Brain microvascular endothelial cell (primary cell): ENCODE results near the gene MALRD1.
"Not testable (repeated sequence)": the region's sequence is repeated elsewhere in the genome, so short reads cannot be mapped to it uniquely, and the experiment has no call there.

ENCODE experiments used
- DNase-seq: peaks from one replicate; pipeline ENCODE4 v3.0.0-alpha.2; 2020
- H3K27ac ChIP-seq: fragments of 250-450 bp; sonication (Bioruptor Pico); 2 replicates; pipeline ENCODE4 v1.5.1; 2020; ENCODE audit warnings: mild to moderate bottlenecking, moderate library complexity
- H3K27me3 ChIP-seq: fragments of 250-450 bp; sonication (Bioruptor Pico); replicated peaks from 2 replicates; pipeline ENCODE4 v1.5.1; 2020; ENCODE audit warnings: mild to moderate bottlenecking
- H3K36me3 ChIP-seq: fragments of 250-450 bp; sonication (Bioruptor Pico); replicated peaks from 2 replicates; pipeline ENCODE4 v1.5.1; 2020; ENCODE audit warnings: mild to moderate bottlenecking
- H3K4me3 ChIP-seq: 2 replicates; pipeline ENCODE4 v1.5.1; 2011; ENCODE audit warnings: low read depth, mild to moderate bottlenecking, control low read depth, low read length, moderate library complexity
- in situ Hi-C: cut with HindIII; loops from 2 replicates; pipeline ENCODE4 v1.10.0; 2017; ENCODE audit warnings: low sequenced_read_pairs, low pct_ligation_motif_present
- TF ChIP-seq, protein P1 (sequence below): IDR thresholded peaks from 2 replicates; pipeline ENCODE4 v1.5.1; 2011; ENCODE audit warnings: low read depth, mild to moderate bottlenecking, moderate library complexity, low read length, control low read depth, inconsistent platforms; ENCODE audit errors: missing control alignments

Gene MALRD1

DNA sequence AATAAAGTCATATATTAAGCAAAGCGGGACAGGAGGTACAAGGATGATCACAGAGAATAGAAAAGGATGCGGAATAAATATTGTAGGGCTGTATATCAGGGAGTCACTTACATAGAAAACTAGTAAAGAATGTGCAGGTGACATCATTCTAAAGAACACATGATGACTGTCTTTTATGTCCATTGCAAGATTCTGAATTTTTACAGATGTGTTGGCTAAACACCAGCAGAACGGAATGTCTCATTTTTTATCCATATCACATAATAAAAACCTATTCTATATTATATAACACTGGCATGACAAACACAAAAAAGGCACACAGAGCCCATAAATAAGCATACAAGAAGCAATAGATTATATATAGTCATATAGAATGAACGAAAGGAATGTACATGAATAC is 448.4 kb downstream of the MALRD1 start:
- Histone ChIP-seq H3K27me3 (no peaks in the 10 kb centered on the region), H3K36me3 (no peaks in the 10 kb centered on the region), H3K27ac (no peak overlapping the region), H3K4me3 (no peak overlapping the region)
- in situ Hi-C loops: no loop called here
- no peak for DNase-seq
- TF ChIP-seq, protein P1, sequence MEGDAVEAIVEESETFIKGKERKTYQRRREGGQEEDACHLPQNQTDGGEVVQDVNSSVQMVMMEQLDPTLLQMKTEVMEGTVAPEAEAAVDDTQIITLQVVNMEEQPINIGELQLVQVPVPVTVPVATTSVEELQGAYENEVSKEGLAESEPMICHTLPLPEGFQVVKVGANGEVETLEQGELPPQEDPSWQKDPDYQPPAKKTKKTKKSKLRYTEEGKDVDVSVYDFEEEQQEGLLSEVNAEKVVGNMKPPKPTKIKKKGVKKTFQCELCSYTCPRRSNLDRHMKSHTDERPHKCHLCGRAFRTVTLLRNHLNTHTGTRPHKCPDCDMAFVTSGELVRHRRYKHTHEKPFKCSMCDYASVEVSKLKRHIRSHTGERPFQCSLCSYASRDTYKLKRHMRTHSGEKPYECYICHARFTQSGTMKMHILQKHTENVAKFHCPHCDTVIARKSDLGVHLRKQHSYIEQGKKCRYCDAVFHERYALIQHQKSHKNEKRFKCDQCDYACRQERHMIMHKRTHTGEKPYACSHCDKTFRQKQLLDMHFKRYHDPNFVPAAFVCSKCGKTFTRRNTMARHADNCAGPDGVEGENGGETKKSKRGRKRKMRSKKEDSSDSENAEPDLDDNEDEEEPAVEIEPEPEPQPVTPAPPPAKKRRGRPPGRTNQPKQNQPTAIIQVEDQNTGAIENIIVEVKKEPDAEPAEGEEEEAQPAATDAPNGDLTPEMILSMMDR: no peak

DNA sequence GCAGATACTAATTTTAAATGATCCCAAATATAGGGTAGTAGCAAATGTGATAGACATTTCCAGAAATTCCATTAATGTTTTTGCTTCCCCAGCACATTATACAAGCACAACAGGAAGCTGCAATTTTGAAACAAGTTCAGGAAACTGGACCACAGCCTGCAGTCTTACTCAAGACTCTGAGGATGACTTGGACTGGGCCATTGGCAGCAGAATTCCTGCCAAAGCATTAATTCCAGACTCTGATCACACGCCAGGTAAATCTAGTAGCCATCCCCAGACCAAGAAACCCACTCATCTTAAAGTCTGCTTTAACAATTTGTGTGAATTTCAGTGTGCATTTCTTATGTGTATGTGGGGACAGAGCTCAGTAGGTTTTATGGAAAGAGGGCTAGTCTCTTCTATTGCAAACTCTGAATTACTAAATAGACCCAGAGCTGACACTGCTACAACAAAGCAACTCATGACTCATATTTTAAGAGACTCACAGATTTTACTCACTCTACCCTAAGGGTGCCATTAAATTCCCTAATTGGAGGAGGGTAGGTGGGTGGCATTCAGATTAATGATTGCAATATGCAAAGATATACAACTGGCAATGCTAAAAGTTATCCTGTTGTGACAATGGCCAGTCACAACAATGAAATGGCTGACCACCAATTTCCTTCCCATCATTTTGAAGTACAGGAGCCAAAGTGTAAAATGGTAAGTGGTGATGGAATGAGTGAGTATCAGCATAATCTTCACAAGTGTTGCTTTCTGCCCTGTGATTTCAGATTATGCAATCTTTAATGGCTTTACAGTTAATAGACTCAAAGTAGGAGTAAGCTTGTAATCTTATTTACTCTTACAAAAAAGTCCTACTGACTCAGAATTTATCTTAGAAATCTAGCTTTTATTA is 450.0 kb downstream of the MALRD1 start:
- no peaks in the 10 kb centered on the region for H3K36me3 ChIP-seq
- H3K27me3 ChIP-seq: no peaks in the 10 kb centered on the region
- no peak overlapping the region for H3K4me3 ChIP-seq
- no peak overlapping the region for H3K27ac ChIP-seq
- DNase-seq: no peak
- in situ Hi-C loops: no loop called here
- TF ChIP-seq, protein P1: no peak

- Histone ChIP-seq H3K4me3 (no peak overlapping the region), H3K27ac (no peak overlapping the region), H3K36me3 (no peaks in the 10 kb centered on the region), H3K27me3 (no peaks in the 10 kb centered on the region)
- in situ Hi-C loops: no loop called here
- TF ChIP-seq, protein P1: no peak
- DNase-seq: no peak
These were observed 450.7 kb downstream of the MALRD1 start for GRCh38 chr10:19499291-19499770.

- Histone ChIP-seq H3K27me3 (no peaks in the 10 kb centered on the region), H3K36me3 (no peaks in the 10 kb centered on the region), H3K4me3 (no peak overlapping the region), H3K27ac (no peak overlapping the region)
- DNase-seq: no peak
- in situ Hi-C loops: no loop called here
- TF ChIP-seq, protein P1: no peak
These were observed 452.4 kb downstream of the MALRD1 start for GRCh38 chr10:19500959-19501358.

GRCh38 chr10:19505320-19506312 is 457.0 kb downstream of the MALRD1 start:
- Histone ChIP-seq H3K27me3 (no peaks in the 10 kb centered on the region), H3K36me3 (no peaks in the 10 kb centered on the region), H3K4me3 (no peak overlapping the region), H3K27ac (no peak overlapping the region)
- TF ChIP-seq, protein P1: no peak
- no peak for DNase-seq
- in situ Hi-C loops: no loop called here

DNA sequence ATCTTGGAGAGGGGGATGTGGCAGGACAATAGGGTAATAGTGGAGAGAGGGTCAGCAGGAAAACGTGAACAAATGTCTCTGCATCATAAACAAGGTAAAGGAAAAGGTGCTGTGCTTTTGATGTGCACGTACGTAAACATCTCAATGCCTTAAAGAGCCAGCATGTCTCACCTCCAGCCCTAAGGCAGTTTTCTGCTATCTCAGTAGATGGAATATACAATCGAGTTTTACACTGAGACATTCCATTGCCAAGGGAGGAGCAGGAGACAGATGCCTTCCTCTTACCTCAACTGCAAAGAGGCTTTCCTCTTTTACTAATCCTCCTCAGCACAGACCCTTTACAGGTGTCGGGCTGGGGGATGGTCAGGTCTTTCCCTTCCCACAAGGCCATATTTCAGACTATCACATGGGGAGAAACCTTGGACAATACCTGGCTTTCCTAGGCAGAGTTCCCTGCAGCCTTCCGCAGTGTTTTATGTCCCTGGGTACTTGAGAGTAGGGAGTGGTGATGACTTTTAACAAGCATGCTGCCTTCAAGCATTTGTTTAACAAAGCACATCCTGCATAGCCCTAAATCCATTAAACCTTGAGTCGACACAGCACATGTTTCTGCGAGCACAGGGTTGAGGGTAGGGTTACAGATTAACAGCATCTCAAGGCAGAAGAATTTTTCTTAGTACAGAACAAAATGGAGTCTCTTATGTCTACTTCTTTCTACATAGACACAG is 461.6 kb downstream of the MALRD1 start:
- H3K4me3 ChIP-seq, in situ Hi-C loops, H3K36me3 ChIP-seq, H3K27ac ChIP-seq, H3K27me3 ChIP-seq, DNase-seq: not testable (repeated sequence)
